ENCODE data around the gene HIVEP3.

The HIVEP3 gene

DNA sequence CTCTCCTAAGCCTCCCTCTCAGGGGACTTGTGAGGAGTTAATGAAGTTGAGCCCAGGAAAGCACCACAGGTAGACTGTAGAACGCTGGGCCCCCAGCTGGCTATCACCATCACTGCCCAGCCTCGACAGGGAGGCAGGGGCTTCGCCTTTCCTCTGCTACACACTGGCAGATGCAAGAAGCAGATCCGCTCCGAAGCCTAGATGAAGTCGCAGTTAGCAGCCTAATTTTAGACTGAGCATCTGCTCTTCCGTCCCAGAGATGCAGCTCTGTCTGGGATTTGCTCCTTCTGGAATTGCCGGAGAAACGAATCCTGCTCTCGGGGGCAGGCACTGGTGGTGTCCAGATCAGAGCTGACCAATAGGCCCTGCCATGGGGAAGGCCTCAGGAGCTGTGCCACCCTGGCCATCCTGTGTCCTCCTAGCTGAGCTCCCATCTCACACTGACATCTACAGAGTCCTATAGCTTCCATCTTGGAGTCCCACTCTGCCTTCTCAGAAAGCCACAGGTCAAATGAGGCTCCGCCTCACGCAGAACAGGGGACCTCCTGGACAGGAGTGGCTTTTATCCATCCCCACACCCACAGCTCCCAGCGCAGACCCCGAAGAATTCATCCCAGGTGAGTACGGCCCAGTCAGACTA is 247.5 kb downstream of the HIVEP3 start:
- Histone ChIP-seq H3K4me3 (no peak overlapping the region), H3K27me3 (no peaks in the 10 kb centered on the region), H3K36me3 (no peaks in the 10 kb centered on the region), H3K4me1 (peaks cover 0 to 16% (median 2%) of the 10 kb centered on the region in 4 donors), H3K27ac (no peak overlapping the region), H3K9me3 (no peaks in the 10 kb centered on the region)
- intact Hi-C loops (cut with DNase I; ENCODE audit: low total_unique reads) = no loop called here
- no peak for DNase-seq
- TF ChIP-seq, protein P1, sequence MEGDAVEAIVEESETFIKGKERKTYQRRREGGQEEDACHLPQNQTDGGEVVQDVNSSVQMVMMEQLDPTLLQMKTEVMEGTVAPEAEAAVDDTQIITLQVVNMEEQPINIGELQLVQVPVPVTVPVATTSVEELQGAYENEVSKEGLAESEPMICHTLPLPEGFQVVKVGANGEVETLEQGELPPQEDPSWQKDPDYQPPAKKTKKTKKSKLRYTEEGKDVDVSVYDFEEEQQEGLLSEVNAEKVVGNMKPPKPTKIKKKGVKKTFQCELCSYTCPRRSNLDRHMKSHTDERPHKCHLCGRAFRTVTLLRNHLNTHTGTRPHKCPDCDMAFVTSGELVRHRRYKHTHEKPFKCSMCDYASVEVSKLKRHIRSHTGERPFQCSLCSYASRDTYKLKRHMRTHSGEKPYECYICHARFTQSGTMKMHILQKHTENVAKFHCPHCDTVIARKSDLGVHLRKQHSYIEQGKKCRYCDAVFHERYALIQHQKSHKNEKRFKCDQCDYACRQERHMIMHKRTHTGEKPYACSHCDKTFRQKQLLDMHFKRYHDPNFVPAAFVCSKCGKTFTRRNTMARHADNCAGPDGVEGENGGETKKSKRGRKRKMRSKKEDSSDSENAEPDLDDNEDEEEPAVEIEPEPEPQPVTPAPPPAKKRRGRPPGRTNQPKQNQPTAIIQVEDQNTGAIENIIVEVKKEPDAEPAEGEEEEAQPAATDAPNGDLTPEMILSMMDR (IDR thresholded peaks at IDR 0.05) = no peak

DNA sequence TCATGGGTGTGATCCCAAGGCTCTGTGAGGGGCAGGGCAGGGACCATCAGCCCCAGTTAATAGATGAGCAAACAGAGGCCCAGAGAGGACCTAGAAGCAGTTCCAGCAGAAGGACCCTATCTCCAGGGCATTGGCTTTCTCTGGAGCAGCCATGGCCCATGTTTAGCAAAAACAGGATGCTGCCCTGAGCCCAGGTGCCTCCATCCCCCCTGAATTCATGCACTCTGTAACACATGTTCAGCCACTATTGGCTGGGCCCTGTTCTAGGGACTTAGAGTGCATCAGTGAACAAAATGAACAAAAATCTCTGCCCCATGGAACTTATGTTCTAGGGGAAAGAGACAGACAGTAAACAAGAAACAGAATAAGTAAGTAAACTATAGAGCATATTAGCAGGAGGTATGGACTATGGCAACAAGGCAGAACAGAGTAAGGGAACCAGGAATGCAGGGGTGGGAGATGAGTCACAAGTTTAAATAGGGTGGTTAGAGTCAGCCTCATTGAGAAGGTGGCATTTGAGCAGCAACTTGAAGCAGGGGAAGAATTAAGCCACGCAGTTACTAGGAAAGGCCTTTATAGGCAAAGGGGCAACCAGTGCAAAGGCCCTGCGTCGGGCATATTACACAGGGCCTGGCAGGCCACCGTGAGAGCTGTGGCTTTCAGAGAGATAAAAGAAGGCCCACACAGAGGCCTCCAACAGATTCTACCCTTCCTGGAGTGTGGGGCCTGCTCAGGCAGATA is 248.3 kb downstream of the HIVEP3 start:
- no peak for DNase-seq
- H3K27me3 ChIP-seq = no peaks in the 10 kb centered on the region
- TF ChIP-seq, protein P1 (IDR thresholded peaks at IDR 0.05) = no peak
- no peaks in the 10 kb centered on the region for H3K36me3 ChIP-seq
- peaks cover 0 to 22% (median 8%) of the 10 kb centered on the region in 4 donors for H3K4me1 ChIP-seq
- no peak overlapping the region for H3K27ac ChIP-seq
- no peak overlapping the region for H3K4me3 ChIP-seq
- intact Hi-C loops (cut with DNase I; ENCODE audit: low total_unique reads) = no loop called here
- H3K9me3 ChIP-seq = no peaks in the 10 kb centered on the region

GRCh38 chr1:41668967-41669366 is 249.8 kb downstream of the HIVEP3 start:
- no peak for DNase-seq
- Histone ChIP-seq H3K36me3 (no peaks in the 10 kb centered on the region), H3K9me3 (no peaks in the 10 kb centered on the region), H3K4me3 (no peak overlapping the region), H3K27ac (no peak overlapping the region), H3K4me1 (peaks cover 0 to 36% (median 17%) of the 10 kb centered on the region in 4 donors), H3K27me3 (no peaks in the 10 kb centered on the region)
- intact Hi-C loops (cut with DNase I; ENCODE audit: low total_unique reads) = loop anchor here (5.0 to 10.0 kb wide), 3 partner anchors 154 to 874 kb away; partner anchors contain the start of genes PPCS and ZMYND12
- TF ChIP-seq, protein P1 (IDR thresholded peaks at IDR 0.05) = no peak

GRCh38 chr1:41668054-41668660 is 250.6 kb downstream of the HIVEP3 start:
- H3K27me3 ChIP-seq = no peaks in the 10 kb centered on the region
- no peak overlapping the region for H3K27ac ChIP-seq
- H3K9me3 ChIP-seq = no peaks in the 10 kb centered on the region
- intact Hi-C loops (cut with DNase I; ENCODE audit: low total_unique reads) = loop anchor here (5.0 to 10.0 kb wide), 3 partner anchors 153 to 873 kb away; partner anchors contain the start of genes PPCS and ZMYND12
- no peaks in the 10 kb centered on the region for H3K36me3 ChIP-seq
- TF ChIP-seq, protein P1 (IDR thresholded peaks at IDR 0.05) = no peak
- no peak for DNase-seq
- peaks cover 0 to 33% (median 19%) of the 10 kb centered on the region in 4 donors for H3K4me1 ChIP-seq
- H3K4me3 ChIP-seq = no peak overlapping the region

DNA sequence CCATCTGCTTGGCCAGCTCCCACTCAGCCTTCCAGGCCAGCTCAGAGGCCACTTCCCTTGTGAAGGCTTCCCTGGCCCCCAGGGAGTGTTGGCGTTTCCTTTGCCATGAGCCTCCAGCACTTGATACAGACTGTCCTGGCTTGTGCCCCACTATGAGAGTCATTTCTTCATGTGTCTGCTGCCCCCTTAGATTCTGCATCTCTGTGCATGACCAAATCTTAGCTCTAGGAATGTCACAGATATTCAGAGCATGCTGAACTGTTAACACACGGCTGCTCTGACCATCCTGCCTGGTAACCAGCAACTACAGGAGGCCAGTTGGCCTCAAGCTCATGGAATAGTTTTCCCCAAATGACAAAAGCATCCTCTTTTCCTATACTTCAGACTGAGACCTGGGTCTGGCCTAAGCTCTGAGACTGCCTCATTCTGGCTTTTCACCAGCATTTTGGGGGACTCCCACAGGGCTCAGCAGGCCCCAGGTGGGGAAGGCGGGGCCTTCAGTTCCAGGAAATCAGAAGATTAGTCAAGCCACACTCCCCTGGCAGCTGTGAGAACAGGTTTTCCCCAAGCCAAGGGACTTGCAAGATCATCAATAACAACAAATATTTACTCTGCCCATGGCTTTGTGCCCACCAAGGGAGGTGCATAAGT is 251.6 kb downstream of the HIVEP3 start:
- Histone ChIP-seq H3K36me3 (no peaks in the 10 kb centered on the region), H3K4me3 (no peak overlapping the region), H3K27ac (no peak overlapping the region), H3K4me1 (peaks cover 0 to 39% (median 24%) of the 10 kb centered on the region in 4 donors), H3K9me3 (no peaks in the 10 kb centered on the region), H3K27me3 (no peaks in the 10 kb centered on the region)
- TF ChIP-seq, protein P1 (IDR thresholded peaks at IDR 0.05) = no peak
- DNase-seq = no peak
- intact Hi-C loops (cut with DNase I; ENCODE audit: low total_unique reads) = loop anchor here (5.0 to 10.0 kb wide), 3 partner anchors 152 to 872 kb away; partner anchors contain the start of genes PPCS and ZMYND12

Data from tibial artery (tissue), 4 donors.